Vagina (tissue), 2 donors: Measurements from ENCODE around the gene PGLYRP4. TPM values are rescaled to one million over a fixed set of nuclear protein-coding genes. Genes with fewer than 3 reads are reported as not detected.

Experiments used
- DNase-seq, 2 donors: peaks; one replicate each; pipeline ENCODE4 v3.0.0-alpha.2; 2017; ENCODE audit errors: extremely low spot score in 2 of 2
- H3K27ac ChIP-seq: fragments of 200-600 bp; sonication (generic); one replicate; pipeline ENCODE4 v1.5.1; 2019
- H3K27me3 ChIP-seq: fragments of 200-600 bp; sonication (generic); one replicate; pipeline ENCODE4 v1.5.1; 2019
- H3K36me3 ChIP-seq, 2 donors: fragments of 200-600 bp; sonication (generic); one replicate each; pipeline ENCODE4 v1.5.1; 2017 to 2019
- H3K4me1 ChIP-seq: fragments of 200-600 bp; sonication (generic); one replicate; pipeline ENCODE4 v1.5.1; 2019
- H3K4me3 ChIP-seq, 2 donors: fragments of 200-600 bp; sonication (generic); 1 replicate in 1 of 2; 2 replicates in 1 of 2; pipeline ENCODE4 v1.5.1; 2016 to 2019
- H3K9me3 ChIP-seq: fragments of 200-600 bp; sonication (generic); one replicate; pipeline ENCODE4 v1.5.1; 2019
- CTCF ChIP-seq, 3 experiments: fragments of 450-650 bp in 2 of 3; fragments of 200-600 bp in 1 of 3; sonication (generic) in 1 of 3; IDR thresholded peaks; one replicate each; pipeline ENCODE4 v1.5.1; 2017 to 2019; ENCODE audit warnings: antibody characterized with exemption in 3 of 3, mild to moderate bottlenecking in 2 of 3, moderate library complexity in 2 of 3
- POLR2A ChIP-seq, 2 donors: fragments of 450-650 bp; IDR thresholded peaks; one replicate each; pipeline ENCODE4 v1.6.1; 2017; ENCODE audit warnings: antibody characterized with exemption in 2 of 2, mild to moderate bottlenecking in 2 of 2, moderate library complexity in 2 of 2
- POLR2AphosphoS5 ChIP-seq, 2 donors: sonication (generic); formaldehyde crosslinking; IDR thresholded peaks; one replicate each; pipeline ENCODE4 v1.9.0; 2017; ENCODE audit warnings: antibody characterized with exemption in 2 of 2, mild to moderate bottlenecking in 2 of 2, low read depth in 1 of 2; ENCODE audit not compliant: insufficient read depth in 1 of 2
- intact Hi-C: fragments of 100-400 bp; cut with DNase I; formaldehyde crosslinking; loops from one replicate; pipeline ENCODE4 v1.15.1; 2023
- total RNA-seq: library from RNA; depleted of rRNA; stranded (reverse); fragments of >200 nt; gene quantifications from one replicate; pipeline ENCODE4 v1.2.3, GENCODE V29; 2016

Gene PGLYRP4
- total RNA-seq, 1 donor from 2014 or later, result 3.9 TPM

DNA sequence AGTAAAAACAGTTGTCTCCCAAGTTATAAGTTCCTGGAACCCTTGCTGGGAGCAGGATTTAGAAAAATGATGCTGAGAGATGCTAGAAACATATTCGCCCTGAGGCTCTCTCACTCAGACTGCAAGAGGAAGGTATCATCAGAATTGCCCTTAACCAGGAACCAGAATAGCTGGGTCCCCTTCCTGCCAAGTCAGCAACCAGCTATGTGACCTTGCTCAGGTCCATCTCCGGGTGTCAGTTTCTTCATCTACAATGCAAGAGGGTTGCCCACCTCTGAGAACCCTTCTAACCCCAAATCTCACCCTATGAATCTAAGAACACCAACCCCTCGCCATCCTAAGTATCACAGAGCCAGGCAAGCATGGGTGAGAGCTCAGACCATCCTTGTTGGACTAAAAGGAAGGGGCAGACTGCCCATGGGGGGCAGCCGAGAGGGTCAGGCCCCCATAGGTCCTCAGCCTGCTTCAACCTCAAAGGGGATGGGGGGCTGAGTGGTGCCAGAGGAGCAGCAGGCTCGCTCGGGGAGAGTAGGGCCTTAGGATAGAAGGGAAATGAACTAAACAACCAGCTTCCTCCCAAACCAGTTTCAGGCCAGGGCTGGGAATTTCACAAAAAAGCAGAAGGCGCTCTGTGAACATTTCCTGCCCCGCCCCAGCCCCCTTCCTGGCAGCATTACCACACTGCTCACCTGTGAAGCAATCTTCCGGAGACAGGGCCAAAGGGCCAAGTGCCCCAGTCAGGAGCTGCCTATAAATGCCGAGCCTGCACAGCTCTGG, 8.6 kb upstream of the PGLYRP4 start:
- Histone ChIP-seq H3K27ac (peak overlapping the region; percentile 36), H3K4me3 (no peak overlapping the region), H3K4me1 (no peaks in the 10 kb centered on the region), H3K9me3 (no peaks in the 10 kb centered on the region), H3K36me3 (no peaks in the 10 kb centered on the region), H3K27me3 (no peaks in the 10 kb centered on the region)
- TF ChIP-seq CTCF (IDR thresholded peaks at IDR 0.05), result no peak
- peak in 1 of 2 donors; percentile 51 for TF ChIP-seq POLR2AphosphoS5 (IDR thresholded peaks at IDR 0.05; ENCODE audit: insufficient read depth in 1 of 2, low read depth in 1 of 2)
- intact Hi-C loops, result loop anchor here (10.0 kb wide), 1 partner anchor 108 kb away; the partner anchor contains the start of gene S100A7
- peak; percentile 89 to 95 for DNase-seq

DNA sequence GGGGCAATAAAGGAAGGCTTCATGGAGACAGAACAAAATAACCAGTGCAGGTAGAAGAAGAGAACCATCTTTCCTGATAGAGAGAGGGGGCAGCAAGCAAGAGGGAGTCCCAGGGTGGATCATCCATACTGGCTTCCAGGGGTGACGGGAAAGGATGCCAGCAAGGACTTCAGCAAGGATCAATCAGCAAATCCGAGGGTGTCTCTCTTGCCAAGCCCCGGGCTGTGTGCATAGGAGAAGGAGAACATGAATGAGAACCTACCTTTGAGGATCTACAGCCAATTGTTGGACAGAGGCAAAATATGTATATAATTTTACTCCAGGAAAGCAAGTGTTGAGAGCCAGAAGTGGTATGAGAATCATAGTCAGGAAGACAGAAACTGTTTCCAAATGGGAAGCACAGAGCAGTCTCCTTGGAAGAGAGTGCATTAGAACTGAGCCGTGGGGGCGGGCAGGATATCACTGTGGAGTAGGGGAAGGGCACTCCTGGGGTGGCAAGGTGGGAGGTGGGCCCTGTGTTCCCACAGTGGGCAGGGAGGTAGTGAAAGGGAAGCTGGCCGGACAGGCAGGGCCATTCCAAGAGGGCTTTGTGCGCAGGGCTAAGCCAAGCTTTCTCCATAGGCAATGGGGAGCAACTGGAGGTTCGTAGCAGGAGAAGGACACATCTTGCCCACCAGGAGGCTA, 7.9 kb upstream of the PGLYRP4 start:
- Histone ChIP-seq H3K9me3 (no peaks in the 10 kb centered on the region), H3K4me3 (no peak overlapping the region), H3K36me3 (no peaks in the 10 kb centered on the region), H3K27ac (peak overlapping the region; percentile 36), H3K4me1 (no peaks in the 10 kb centered on the region), H3K27me3 (no peaks in the 10 kb centered on the region)
- DNase-seq, result peak; percentile 75 to 82
- intact Hi-C loops, result loop anchor here (10.0 kb wide), 1 partner anchor 108 kb away; the partner anchor contains the start of gene S100A7
- TF ChIP-seq POLR2AphosphoS5 (IDR thresholded peaks at IDR 0.05; ENCODE audit: insufficient read depth in 1 of 2, low read depth in 1 of 2), result no peak
- no peak for TF ChIP-seq CTCF (IDR thresholded peaks at IDR 0.05)
- no peak for TF ChIP-seq POLR2A (IDR thresholded peaks at IDR 0.05)

- no peaks in the 10 kb centered on the region for H3K9me3 ChIP-seq
- peak; percentile 86 to 89 for DNase-seq
- H3K4me1 ChIP-seq, result no peaks in the 10 kb centered on the region
- H3K36me3 ChIP-seq, result no peaks in the 10 kb centered on the region
- no peaks in the 10 kb centered on the region for H3K27me3 ChIP-seq
- no peak overlapping the region for H3K27ac ChIP-seq
- TF ChIP-seq POLR2AphosphoS5 (IDR thresholded peaks at IDR 0.05; ENCODE audit: insufficient read depth in 1 of 2, low read depth in 1 of 2) (no peak), POLR2A (IDR thresholded peaks at IDR 0.05) (no peak), CTCF (IDR thresholded peaks at IDR 0.05) (no peak)
- intact Hi-C loops, result loop anchor here (2.0 to 10.0 kb wide), 2 partner anchors 109 to 139 kb away; partner anchors contain the start of gene S100A7
- H3K4me3 ChIP-seq, result no peak overlapping the region
Observed at GRCh38 chr1:153355445-153356071, 6.9 kb upstream of the PGLYRP4 start.

GRCh38 chr1:153354515-153355193, 6.0 kb upstream of the PGLYRP4 start:
- intact Hi-C loops, result loop anchor here (2.0 to 10.0 kb wide), 2 partner anchors 110 to 140 kb away; partner anchors contain the start of gene S100A7
- Histone ChIP-seq H3K36me3 (no peaks in the 10 kb centered on the region), H3K27ac (no peak overlapping the region), H3K4me1 (no peaks in the 10 kb centered on the region), H3K4me3 (no peak overlapping the region), H3K27me3 (no peaks in the 10 kb centered on the region), H3K9me3 (no peaks in the 10 kb centered on the region)
- DNase-seq, result peak; percentile 37 to 67
- TF ChIP-seq POLR2AphosphoS5 (IDR thresholded peaks at IDR 0.05; ENCODE audit: insufficient read depth in 1 of 2, low read depth in 1 of 2) (no peak), POLR2A (IDR thresholded peaks at IDR 0.05) (no peak), CTCF (IDR thresholded peaks at IDR 0.05) (no peak)
